ENCODE measurements around the gene MBOAT7. TPM values are rescaled to one million over a fixed set of nuclear protein-coding genes. Genes with fewer than 3 reads are reported as not detected.

Gene MBOAT7
- total RNA-seq, 1 experiment from 2014 or later = 109 TPM

GRCh38 chr19:54207983-54208783 lies 18.8 kb upstream of the MBOAT7 start (continued):
- TF ChIP-seq, protein P1, sequence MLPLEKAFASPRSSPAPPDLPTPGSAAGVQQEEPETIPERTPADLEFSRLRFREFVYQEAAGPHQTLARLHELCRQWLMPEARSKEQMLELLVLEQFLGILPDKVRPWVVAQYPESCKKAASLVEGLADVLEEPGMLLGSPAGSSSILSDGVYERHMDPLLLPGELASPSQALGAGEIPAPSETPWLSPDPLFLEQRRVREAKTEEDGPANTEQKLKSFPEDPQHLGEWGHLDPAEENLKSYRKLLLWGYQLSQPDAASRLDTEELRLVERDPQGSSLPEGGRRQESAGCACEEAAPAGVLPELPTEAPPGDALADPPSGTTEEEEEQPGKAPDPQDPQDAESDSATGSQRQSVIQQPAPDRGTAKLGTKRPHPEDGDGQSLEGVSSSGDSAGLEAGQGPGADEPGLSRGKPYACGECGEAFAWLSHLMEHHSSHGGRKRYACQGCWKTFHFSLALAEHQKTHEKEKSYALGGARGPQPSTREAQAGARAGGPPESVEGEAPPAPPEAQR (CRISPR knock-in tag; IDR thresholded peaks at IDR 0.05) = no peak
- TF ChIP-seq TEAD1 (CRISPR knock-in tag; IDR thresholded peaks at IDR 0.05) (peak; percentile 18; the same call in 1 of the 2 replicates), AR (CRISPR knock-in tag; IDR thresholded peaks at IDR 0.05) (peak; percentile 90), EMX1 (CRISPR knock-in tag; IDR thresholded peaks at IDR 0.05) (peak; percentile 94), STAT6 (CRISPR knock-in tag; conservative IDR thresholded peaks at IDR 0.05; ENCODE audit: low read depth) (no peak), TP53 (CRISPR knock-in tag; IDR thresholded peaks at IDR 0.05) (no peak), RELA (CRISPR knock-in tag; IDR thresholded peaks at IDR 0.05; ENCODE audit: borderline replicate concordance) (no peak), ZNF671 (CRISPR knock-in tag; IDR thresholded peaks at IDR 0.05) (peak; percentile 93), ZNF425 (CRISPR knock-in tag; conservative IDR thresholded peaks at IDR 0.05) (peak; percentile 92), ATF1 (CRISPR knock-in tag; IDR thresholded peaks at IDR 0.05) (no peak), TEAD4 (CRISPR knock-in tag; IDR thresholded peaks at IDR 0.05) (no peak), SP1 (CRISPR knock-in tag; conservative IDR thresholded peaks at IDR 0.05) (no peak), USF1 (CRISPR knock-in tag; IDR thresholded peaks at IDR 0.05) (no peak), ESRRA (CRISPR knock-in tag; IDR thresholded peaks at IDR 0.05; ENCODE audit: borderline replicate concordance) (0 out of 2 replicates have a peak, but pooled peaks have one; percentile 26), SOX15 (CRISPR knock-in tag; IDR thresholded peaks at IDR 0.05) (no peak), FOXP1 (CRISPR knock-in tag; IDR thresholded peaks at IDR 0.05; ENCODE audit: borderline replicate concordance) (no peak), IRF2 (CRISPR knock-in tag; IDR thresholded peaks at IDR 0.05; ENCODE audit: borderline replicate concordance, low read depth) (no peak)
- TF ChIP-seq, protein P2, sequence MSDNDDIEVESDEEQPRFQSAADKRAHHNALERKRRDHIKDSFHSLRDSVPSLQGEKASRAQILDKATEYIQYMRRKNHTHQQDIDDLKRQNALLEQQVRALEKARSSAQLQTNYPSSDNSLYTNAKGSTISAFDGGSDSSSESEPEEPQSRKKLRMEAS (CRISPR knock-in tag; IDR thresholded peaks at IDR 0.05) = no peak

Data from WTC11 (cell line).